ENCODE data around the gene ACOT9.
"Not testable (repeated sequence)": the region's sequence is repeated elsewhere in the genome, so short reads cannot be mapped to it uniquely, and the experiment has no call there.

Gene ACOT9

GRCh38 chrX:23664496-23664895, 78.6 kb downstream of the ACOT9 start:
- no peaks in the 10 kb centered on the region for H3K36me3 ChIP-seq
- H3K9me3 ChIP-seq: no peaks in the 10 kb centered on the region
- H3K27me3 ChIP-seq: no peaks in the 10 kb centered on the region
- intact Hi-C loops (cut with DNase I; ENCODE audit: low total_unique reads): no loop called here
- no peak overlapping the region for H3K27ac ChIP-seq
- no peak for TF ChIP-seq CTCF (IDR thresholded peaks at IDR 0.05)
- peaks cover 0 to 10% (median 0%) of the 10 kb centered on the region in 4 donors for H3K4me1 ChIP-seq
- DNase-seq: no peak
- no peak overlapping the region for H3K4me3 ChIP-seq

- Histone ChIP-seq H3K27me3 (no peaks in the 10 kb centered on the region), H3K4me1 (peaks cover 0 to 5% (median 0%) of the 10 kb centered on the region in 4 donors), H3K9me3 (no peaks in the 10 kb centered on the region), H3K4me3 (no peak overlapping the region), H3K36me3 (no peaks in the 10 kb centered on the region), H3K27ac (no peak overlapping the region)
- TF ChIP-seq CTCF (IDR thresholded peaks at IDR 0.05): no peak
- no peak for DNase-seq
- intact Hi-C loops (cut with DNase I; ENCODE audit: low total_unique reads): no loop called here
Measured at GRCh38 chrX:23662853-23663252, 80.2 kb downstream of the ACOT9 start.

GRCh38 chrX:23662187-23662586, 80.9 kb downstream of the ACOT9 start:
- H3K9me3 ChIP-seq: no peaks in the 10 kb centered on the region
- H3K36me3 ChIP-seq: no peaks in the 10 kb centered on the region
- intact Hi-C loops (cut with DNase I; ENCODE audit: low total_unique reads): no loop called here
- no peaks in the 10 kb centered on the region for H3K27me3 ChIP-seq
- H3K4me1 ChIP-seq: peaks cover 0 to 5% (median 0%) of the 10 kb centered on the region in 4 donors
- H3K4me3 ChIP-seq: no peak overlapping the region
- no peak for DNase-seq
- H3K27ac ChIP-seq: no peak overlapping the region
- no peak for TF ChIP-seq CTCF (IDR thresholded peaks at IDR 0.05)

GRCh38 chrX:23661671-23662070, 81.4 kb downstream of the ACOT9 start:
- H3K36me3 ChIP-seq: no peaks in the 10 kb centered on the region
- DNase-seq: no peak
- H3K4me1 ChIP-seq: peaks cover 0 to 1% (median 0%) of the 10 kb centered on the region in 4 donors
- no peaks in the 10 kb centered on the region for H3K27me3 ChIP-seq
- H3K4me3 ChIP-seq: no peak overlapping the region
- TF ChIP-seq CTCF (IDR thresholded peaks at IDR 0.05): no peak
- intact Hi-C loops (cut with DNase I; ENCODE audit: low total_unique reads): no loop called here
- H3K9me3 ChIP-seq: no peaks in the 10 kb centered on the region
- H3K27ac ChIP-seq: no peak overlapping the region

- H3K36me3 ChIP-seq: no peaks in the 10 kb centered on the region
- intact Hi-C loops (cut with DNase I; ENCODE audit: low total_unique reads): no loop called here
- DNase-seq: no peak
- H3K27me3 ChIP-seq: no peaks in the 10 kb centered on the region
- no peak overlapping the region for H3K4me3 ChIP-seq
- no peaks in the 10 kb centered on the region for H3K4me1 ChIP-seq
- no peak for TF ChIP-seq CTCF (IDR thresholded peaks at IDR 0.05)
- H3K27ac ChIP-seq: no peak overlapping the region
- no peaks in the 10 kb centered on the region for H3K9me3 ChIP-seq
Measured at GRCh38 chrX:23660766-23661132, 82.3 kb downstream of the ACOT9 start.

- DNase-seq; H3K9me3 ChIP-seq; H3K27me3 ChIP-seq; intact Hi-C loops (cut with DNase I; ENCODE audit: low total_unique reads); H3K36me3 ChIP-seq; H3K4me3 ChIP-seq; H3K27ac ChIP-seq; H3K4me1 ChIP-seq: not testable (repeated sequence)
Measured at GRCh38 chrX:23660083-23660765, 82.9 kb downstream of the ACOT9 start.

Measured in tibial artery (tissue), 4 donors.